Lower leg skin (tissue), 3 donors: ENCODE results near the gene ENTREP3.

Experiments
- POLR2A ChIP-seq, 2 donors: fragments of 450-650 bp; IDR thresholded peaks; one replicate each; pipeline ENCODE4 v1.6.1; 2016 to 2017; ENCODE audit warnings: antibody characterized with exemption in 2 of 2, mild to moderate bottlenecking in 1 of 2, moderate library complexity in 1 of 2
- TF ChIP-seq, protein P1 (sequence below), 3 donors: fragments of 450-650 bp; IDR thresholded peaks; one replicate each; pipeline ENCODE4 v1.5.1; 2016; ENCODE audit warnings: antibody characterized with exemption in 3 of 3, mild to moderate bottlenecking in 3 of 3, moderate library complexity in 2 of 3

DNA sequence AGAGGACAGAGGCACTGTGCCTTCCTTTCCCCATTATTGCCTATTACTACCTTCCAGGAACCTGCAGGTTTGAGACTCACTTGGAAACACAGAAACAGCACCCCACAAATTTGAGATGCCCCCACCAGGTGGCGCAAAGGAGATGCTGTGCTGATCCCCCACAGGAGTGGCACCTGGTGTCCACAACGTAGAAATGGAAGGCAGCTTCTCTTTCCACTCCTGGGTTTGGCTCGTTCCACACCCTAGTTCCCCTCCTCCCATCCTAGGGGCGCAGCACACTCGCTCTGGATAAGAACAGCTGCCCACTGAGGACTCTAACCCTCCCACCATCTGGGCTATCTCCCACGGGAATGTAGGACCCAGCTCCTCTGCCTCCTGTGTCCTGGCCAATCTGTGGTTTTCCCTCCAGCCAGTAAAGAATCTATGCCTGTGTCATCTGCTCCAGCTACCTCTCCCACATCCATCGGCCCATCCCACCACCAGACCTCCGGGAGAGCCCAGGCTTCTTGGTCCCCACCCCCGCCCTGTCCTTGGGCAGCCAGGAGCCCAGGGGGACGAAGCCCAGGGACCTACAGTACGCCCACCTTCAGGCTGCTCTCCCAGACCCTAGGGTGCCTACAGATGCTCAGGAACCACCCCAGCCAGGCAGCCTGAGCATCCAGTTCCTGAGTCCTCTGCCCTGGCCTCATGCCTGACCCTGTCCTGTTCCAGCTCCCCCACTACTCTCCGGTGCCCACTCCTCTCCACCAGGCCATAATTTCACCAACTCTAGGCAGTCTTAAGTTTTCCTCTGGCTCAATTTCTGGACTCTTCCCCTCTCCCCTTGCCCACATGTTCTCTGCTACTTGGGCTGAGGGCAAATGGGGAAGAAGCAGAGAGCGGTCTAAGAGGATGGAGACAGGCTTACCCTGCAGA lies 48.1 kb downstream of the ENTREP3 start:
- TF ChIP-seq, protein P1, sequence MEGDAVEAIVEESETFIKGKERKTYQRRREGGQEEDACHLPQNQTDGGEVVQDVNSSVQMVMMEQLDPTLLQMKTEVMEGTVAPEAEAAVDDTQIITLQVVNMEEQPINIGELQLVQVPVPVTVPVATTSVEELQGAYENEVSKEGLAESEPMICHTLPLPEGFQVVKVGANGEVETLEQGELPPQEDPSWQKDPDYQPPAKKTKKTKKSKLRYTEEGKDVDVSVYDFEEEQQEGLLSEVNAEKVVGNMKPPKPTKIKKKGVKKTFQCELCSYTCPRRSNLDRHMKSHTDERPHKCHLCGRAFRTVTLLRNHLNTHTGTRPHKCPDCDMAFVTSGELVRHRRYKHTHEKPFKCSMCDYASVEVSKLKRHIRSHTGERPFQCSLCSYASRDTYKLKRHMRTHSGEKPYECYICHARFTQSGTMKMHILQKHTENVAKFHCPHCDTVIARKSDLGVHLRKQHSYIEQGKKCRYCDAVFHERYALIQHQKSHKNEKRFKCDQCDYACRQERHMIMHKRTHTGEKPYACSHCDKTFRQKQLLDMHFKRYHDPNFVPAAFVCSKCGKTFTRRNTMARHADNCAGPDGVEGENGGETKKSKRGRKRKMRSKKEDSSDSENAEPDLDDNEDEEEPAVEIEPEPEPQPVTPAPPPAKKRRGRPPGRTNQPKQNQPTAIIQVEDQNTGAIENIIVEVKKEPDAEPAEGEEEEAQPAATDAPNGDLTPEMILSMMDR (IDR thresholded peaks at IDR 0.05): peak in 1 of 3 donors; percentile 34
- no peak for TF ChIP-seq POLR2A (IDR thresholded peaks at IDR 0.05)
